Epidermal melanocyte (primary cell): ENCODE measurements around the gene VGLL1.

ENCODE experiments used
- DNase-seq: peaks from one replicate; pipeline ENCODE4 v3.0.0; 2011; ENCODE audit warnings: low spot score; ENCODE audit not compliant: insufficient read length

VGLL1 gene

GRCh38 chrX:136551410-136551809 lies 19.4 kb downstream of the VGLL1 start:
- no peak for DNase-seq

GRCh38 chrX:136555694-136556093 lies 23.7 kb downstream of the VGLL1 start:
- no peak for DNase-seq

- DNase-seq, result no peak
Observed at GRCh38 chrX:136572030-136572429, 40.0 kb downstream of the VGLL1 start.

- DNase-seq, result no peak
Observed at GRCh38 chrX:136574548-136574947, 42.5 kb downstream of the VGLL1 start.

- DNase-seq, result no peak
Observed at GRCh38 chrX:136577552-136577951, 45.5 kb downstream of the VGLL1 start.

GRCh38 chrX:136580316-136580715 lies 48.3 kb downstream of the VGLL1 start:
- no peak for DNase-seq

GRCh38 chrX:136582624-136583023 lies 50.6 kb downstream of the VGLL1 start:
- DNase-seq, result no peak

- no peak for DNase-seq
Observed at GRCh38 chrX:136584545-136584944, 52.5 kb downstream of the VGLL1 start.

GRCh38 chrX:136585262-136585661 lies 53.2 kb downstream of the VGLL1 start:
- DNase-seq, result no peak

- DNase-seq, result no peak
Observed at GRCh38 chrX:136585960-136586359, 53.9 kb downstream of the VGLL1 start.

- no peak for DNase-seq
Observed at GRCh38 chrX:136586386-136586785, 54.4 kb downstream of the VGLL1 start.

GRCh38 chrX:136587532-136587931 lies 55.5 kb downstream of the VGLL1 start:
- no peak for DNase-seq

- no peak for DNase-seq
Observed at GRCh38 chrX:136588036-136588435, 56.0 kb downstream of the VGLL1 start.

- DNase-seq, result no peak
Observed at GRCh38 chrX:136589966-136590365, 58.0 kb downstream of the VGLL1 start.

- no peak for DNase-seq
Observed at GRCh38 chrX:136597356-136597755, 65.3 kb downstream of the VGLL1 start.

GRCh38 chrX:136597954-136598353 lies 65.9 kb downstream of the VGLL1 start:
- no peak for DNase-seq

GRCh38 chrX:136598631-136599030 lies 66.6 kb downstream of the VGLL1 start:
- no peak for DNase-seq

- no peak for DNase-seq
Observed at GRCh38 chrX:136600059-136600458, 68.0 kb downstream of the VGLL1 start.
